K562 (cell line): ENCODE data around the gene BBS5. TPM values are rescaled to one million over a fixed set of nuclear protein-coding genes. Genes with fewer than 3 reads are reported as not detected.
A peak's percentile ranks its signal among the peaks of the same experiment; 100 is the strongest.

ENCODE experiments used
- ATAC-seq: fragments of 200-7000 bp; cut with Tn5 transposase; 3 replicates; pipeline ENCODE4 v1.9.1; 2020; ENCODE audit warnings: moderate library complexity
- BruUV-seq: library from RNA; stranded (reverse); fragments of 400-500 nt; replicated peaks from 2 replicates; lab custom pipeline; 2021; lab: Mats Ljungman, UMichigan
- CTCF ChIA-PET: fragments of 300-600 bp; formaldehyde crosslinking; extraction: SDS; loops from one replicate; lab custom pipeline; 2021; ENCODE audit warnings: low intra/inter-chr PET ratio; lab: Yijun Ruan, JAX
- POLR2A ChIA-PET: fragments of 300-600, 350-650 bp; sonication (Branson Sonifier 250); formaldehyde crosslinking; extraction: SDS; loops from one replicate; lab custom pipeline; 2021; ENCODE audit warnings: antibody characterized with exemption, inconsistent platforms; lab: Yijun Ruan, JAX
- DNase-seq, 4 experiments: peaks; one replicate each; pipeline versions ENCODE4 v3.0.0 to v3.0.0-alpha.2; 2011 to 2018; ENCODE audit warnings: low spot score in 3 of 4, mixed read lengths in 3 of 4; ENCODE audit errors: extremely low read depth in 1 of 4
- FAIRE-seq: peaks from 2 replicates; lab custom pipeline; 2011; peaks lifted over from hg19 to GRCh38; lab: Jason Lieb, UNC
- H2AFZ ChIP-seq: 2 replicates; pipeline ENCODE4 v1.6.0; 2011; ENCODE audit warnings: low read depth, low read length, control low read depth, inconsistent platforms
- H3K27ac ChIP-seq: fragments of 200-600 bp; 3 replicates; pipeline ENCODE4 v1.8.0; 2011; ENCODE audit warnings: low read depth, mild to moderate bottlenecking, control low read depth, inconsistent platforms, low read length, moderate library complexity, mixed read lengths; ENCODE audit errors: extremely low read depth
- H3K27me3 ChIP-seq, 2 experiments: fragments of 300-600 bp in 1 of 2; 2 replicates in 1 of 2; 3 replicates in 1 of 2; pipeline versions ENCODE4 v1.6.0 to v1.8.0; 2011; ENCODE audit warnings: inconsistent platforms in 2 of 2, low read length in 2 of 2, mild to moderate bottlenecking in 1 of 2, mixed read lengths in 1 of 2, moderate library complexity in 1 of 2; ENCODE audit not compliant: control insufficient read depth in 2 of 2, insufficient read depth in 2 of 2
- H3K36me3 ChIP-seq: fragments of 300-600 bp; 3 replicates; pipeline ENCODE4 v1.8.0; 2011; ENCODE audit warnings: mild to moderate bottlenecking, low read length, inconsistent platforms; ENCODE audit not compliant: control insufficient read depth, insufficient read depth
- H3K4me1 ChIP-seq, 2 experiments: fragments of 200-600 bp in 1 of 2; replicated peaks in 1 of 2; 2 replicates in 1 of 2; 3 replicates in 1 of 2; pipeline versions ENCODE4 v1.5.1 to v1.8.0; 2011; ENCODE audit warnings: inconsistent platforms in 2 of 2, low read length in 2 of 2, mild to moderate bottlenecking in 1 of 2, mixed read lengths in 1 of 2, moderate library complexity in 1 of 2; ENCODE audit not compliant: control insufficient read depth in 2 of 2, insufficient read depth in 2 of 2
- H3K4me2 ChIP-seq: 2 replicates; pipeline ENCODE4 v1.6.1; 2011; ENCODE audit warnings: low read length, control low read depth, inconsistent platforms, mixed read lengths; ENCODE audit not compliant: insufficient read depth
- H3K4me3 ChIP-seq: fragments of 200-600 bp; sonication (generic), shearing (Covaris generic); 2 replicates; pipeline ENCODE4 v1.5.1; 2016; ENCODE audit warnings: control low read depth, inconsistent platforms
- H3K79me2 ChIP-seq: fragments of 200-600 bp; 3 replicates; pipeline ENCODE4 v1.8.0; 2011; ENCODE audit warnings: low read length, inconsistent platforms; ENCODE audit not compliant: control insufficient read depth, insufficient read depth
- H3K9ac ChIP-seq, 2 experiments: 2 replicates each; pipeline versions ENCODE4 v1.6.0 to v1.6.1; 2011; ENCODE audit warnings: low read depth in 2 of 2, low read length in 2 of 2, control low read depth in 1 of 2, inconsistent platforms in 1 of 2, mild to moderate bottlenecking in 1 of 2, mixed read lengths in 1 of 2; ENCODE audit not compliant: insufficient read depth in 1 of 2
- H3K9me1 ChIP-seq: one replicate; pipeline ENCODE4 v1.6.0; 2011; ENCODE audit warnings: inconsistent platforms, mild to moderate bottlenecking, low read length, moderate library complexity; ENCODE audit not compliant: control insufficient read depth, insufficient read depth
- H3K9me3 ChIP-seq: replicated peaks from 2 replicates; pipeline ENCODE4 v1.5.1; 2011; ENCODE audit warnings: low read depth, low read length, inconsistent platforms; ENCODE audit not compliant: control insufficient read depth, insufficient read depth
- H4K20me1 ChIP-seq: replicated peaks from 2 replicates; pipeline ENCODE4 v1.6.1; 2011; ENCODE audit warnings: low read length, inconsistent platforms, mixed read lengths; ENCODE audit not compliant: control insufficient read depth, insufficient read depth
- BRCA1 ChIP-seq, 2 experiments: fragments of 450-650 bp in 1 of 2; sonication (generic) in 1 of 2; formaldehyde crosslinking in 1 of 2; IDR thresholded peaks; 2 replicates each; pipeline versions ENCODE4 v1.5.0 to v1.6.1; 2017 to 2020; ENCODE audit warnings: mild to moderate bottlenecking in 1 of 2, missing genetic modification reagents in 1 of 2
- CBFA2T2 ChIP-seq: fragments of 450-650 bp; conservative IDR thresholded peaks from 2 replicates; pipeline ENCODE4 v1.6.1; 2017; ENCODE audit warnings: mild to moderate bottlenecking
- ELF4 ChIP-seq: fragments of 450-650 bp; formaldehyde crosslinking; IDR thresholded peaks from 2 replicates; pipeline ENCODE4 v1.4.0; 2022; ENCODE audit warnings: missing genetic modification characterization
- FOXJ2 ChIP-seq: fragments of 200-800 bp; sonication (Bioruptor generic); IDR thresholded peaks from 2 replicates; pipeline ENCODE4 v1.6.1; 2016; ENCODE audit warnings: missing genetic modification characterization, missing compliant biosample characterization
- HMG20A ChIP-seq: fragments of 450-650 bp; formaldehyde crosslinking; conservative IDR thresholded peaks from 2 replicates; pipeline ENCODE4 v1.4.0; 2020; ENCODE audit warnings: mild to moderate bottlenecking, mixed read lengths
- MTA1 ChIP-seq: fragments of 450-650 bp; IDR thresholded peaks from 2 replicates; pipeline ENCODE4 v1.6.1; 2017; ENCODE audit warnings: borderline replicate concordance
- RNF2 ChIP-seq: sonication (generic); IDR thresholded peaks from 2 replicates; pipeline ENCODE4 v1.6.1; 2016
- RUNX1 ChIP-seq: sonication (generic); IDR thresholded peaks from 2 replicates; pipeline ENCODE4 v1.6.1; 2016; ENCODE audit warnings: antibody characterized with exemption, low read depth
- SAFB2 ChIP-seq: fragments of 200-400 bp; formaldehyde crosslinking; IDR thresholded peaks from 2 replicates; pipeline ENCODE4 v1.6.1; 2018; ENCODE audit warnings: borderline replicate concordance, low read length, low read depth, moderate library complexity; ENCODE audit not compliant: severe bottlenecking
- TEAD2 ChIP-seq: fragments of 450-650 bp; IDR thresholded peaks from 2 replicates; pipeline ENCODE4 v1.6.1; 2016; ENCODE audit warnings: missing genetic modification characterization, control low read depth, missing compliant biosample characterization
- ZFX ChIP-seq: sonication (generic); formaldehyde crosslinking; IDR thresholded peaks from 2 replicates; pipeline ENCODE4 v1.8.0; 2022; ENCODE audit warnings: mild to moderate bottlenecking, missing genetic modification reagents, moderate library complexity
- ZNF134 ChIP-seq: fragments of 250-450 bp; sonication (Bioruptor Pico); conservative IDR thresholded peaks from 2 replicates; pipeline ENCODE4 v1.4.0; 2020
- ZNF197 ChIP-seq: fragments of 200-800 bp; sonication (Bioruptor generic); IDR thresholded peaks from 2 replicates; pipeline ENCODE4 v1.6.1; 2016; ENCODE audit warnings: low read depth, missing genetic modification characterization, missing compliant biosample characterization
- ZNF274 ChIP-seq: IDR thresholded peaks from 2 replicates; pipeline ENCODE4 v1.6.1; 2011; ENCODE audit warnings: low read depth, mild to moderate bottlenecking, low read length, moderate library complexity, borderline replicate concordance
- ZNF586 ChIP-seq: fragments of 450-650 bp; formaldehyde crosslinking; conservative IDR thresholded peaks from 2 replicates; pipeline ENCODE4 v1.4.0; 2020; ENCODE audit warnings: mild to moderate bottlenecking, moderate library complexity
- whole genome bisulfite sequencing: fragments of 100-300 bp; shearing (Covaris generic); methylation state at CpG from one replicate; pipeline ENCODE4 v1.1.6; 2016; ENCODE audit warnings: low coverage, mixed read lengths; ENCODE audit not compliant: insufficient coverage; ENCODE audit errors: missing lambda C conversion rate; 5-methylcytosine and 5-hydroxymethylcytosine counted together
- in situ Hi-C: fragments of 300-500 bp; cut with MboI; formaldehyde crosslinking; loops from 4 replicates; pipeline ENCODE4 v1.15.0; 2018; ENCODE audit warnings: inconsistent platforms, mixed read lengths
- intact Hi-C: fragments of 100-400 bp; cut with micrococcal nuclease; formaldehyde crosslinking; loops from 2 replicates; pipeline ENCODE4 v1.14.2; 2022
- polyA plus RNA-seq, 8 experiments: library from polyadenylated mRNA; depleted of rRNA in 4 of 8; stranded (reverse) in 5 of 8; unstranded in 3 of 8; fragments of >200 nt; fragmentation: Nextera tagmentation in 2 of 8; fragmentation: Illumina TruSeq in 1 of 8; extraction: Ambion mirVana in 2 of 8; extraction: Trizol in 1 of 8; gene quantifications; 2 replicates each; pipeline versions ENCODE4 v1.2.1 to v1.2.3, GENCODE V29; 2011 to 2014; ENCODE audit warnings: inconsistent platforms in 1 of 8, missing spikeins in 1 of 8
- total RNA-seq, 7 experiments: library from RNA; depleted of rRNA in 6 of 7; stranded (reverse); fragments of >200 nt in 6 of 7; fragmentation: Illumina TruSeq in 2 of 7; extraction: Trizol in 2 of 7; gene quantifications; 2 replicates each; pipeline versions ENCODE4 v1.2.1 to v1.2.3, GENCODE V29; 2011 to 2021; ENCODE audit warnings: low replicate concordance in 1 of 7
- TF ChIP-seq, protein P1 (sequence below): sonication (generic); formaldehyde crosslinking; IDR thresholded peaks from 2 replicates; pipeline ENCODE4 v1.8.0; 2022; ENCODE audit warnings: missing genetic modification reagents, mild to moderate bottlenecking, borderline replicate concordance
- TF ChIP-seq, protein P2 (sequence below): fragments of 250-450 bp; sonication (Bioruptor Pico); IDR thresholded peaks from 2 replicates; pipeline ENCODE4 v1.9.0; 2021; ENCODE audit warnings: mild to moderate bottlenecking, inconsistent platforms
- TF ChIP-seq, protein P3 (sequence below): sonication (generic); IDR thresholded peaks from 2 replicates; pipeline ENCODE4 v1.6.1; 2016

The BBS5 gene
- total and polyA plus RNA-seq, 9 of the 15 experiments (the other 6 are each of a cell fraction or from before 2014, with no cell fraction given) = 0.48 to 6.9 (median 4.3) TPM

DNA sequence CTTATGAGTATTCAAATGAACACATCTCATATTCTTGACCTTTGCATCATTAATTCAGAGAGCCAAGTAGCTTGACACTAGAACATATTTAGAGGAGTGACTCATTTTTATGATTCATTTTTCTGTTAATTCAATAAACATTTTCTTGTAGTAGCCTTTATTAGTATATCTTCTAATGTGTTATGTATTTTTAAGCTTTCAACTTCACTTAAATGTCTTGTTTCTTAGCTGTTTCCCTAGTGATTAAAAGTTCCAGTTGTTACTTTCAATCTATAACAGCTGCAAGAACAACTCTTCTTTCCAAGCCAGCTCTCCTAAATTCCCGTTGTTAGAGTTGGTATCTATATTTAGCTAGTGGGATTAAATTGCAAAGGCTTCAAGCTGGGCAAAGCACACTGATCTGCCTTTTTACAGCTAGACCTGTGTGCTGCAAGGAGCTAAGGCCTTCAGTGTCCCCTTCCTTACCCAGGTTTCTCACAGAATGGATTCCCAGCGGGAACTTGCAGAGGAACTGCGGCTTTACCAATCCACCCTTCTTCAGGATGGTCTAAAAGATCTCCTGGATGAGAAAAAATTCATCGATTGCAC, 30.1 kb downstream of the BBS5 start, which contains the start of gene KLHL41:
Gene KLHL41, plus strand, starts transcription at position 405 of the 588 bp plus-strand sequence. Its CDS starts 77 bp downstream, at position 482.
- Histone ChIP-seq H2AFZ (peak within 1 kb of the TSS; percentile 51), H3K4me3 (no peak within 1 kb of the TSS), H3K4me1 (peaks cover 0 to 7% of the 10 kb centered on the region in 2 experiments; a peak in 2 of 5 replicates), H3K79me2 (no peaks in the 10 kb centered on the region), H3K9me1 (no peaks in the 10 kb centered on the region), H4K20me1 (no peaks in the 10 kb centered on the region), H3K9me3 (no peaks in the 10 kb centered on the region), H3K27ac (no peak within 1 kb of the TSS), H3K4me2 (peak within 1 kb of the TSS; percentile 56), H3K9ac (no peak within 1 kb of the TSS; a peak in 1 of 4 replicates), H3K27me3 (no peaks in the 10 kb centered on the region), H3K36me3 (no peaks in the 10 kb centered on the region)
- DNase-seq = no peak
- no peak for FAIRE-seq
- ChIA-PET CTCF (no interaction called here), POLR2A (interaction anchor here (0.6 to 1.4 kb wide), 6 partner anchors 10 to 478 kb away, joined by 3 read pairs; partner anchors contain the start of gene BBS5)
- 58% methylated on average over 4 of the region's 4 CpGs for WGBS
- BruUV-seq = no TSS peak
- in situ Hi-C loops (no loop called here), intact Hi-C loops (no loop called here)
- peak; percentile 65 for ATAC-seq
- TF ChIP-seq ZNF274 (no peak), ZNF586 (CRISPR knock-in tag) (no peak), ELF4 (CRISPR knock-in tag) (no peak), RUNX1 (no peak), FOXJ2 (0 out of 2 replicates have a peak, but pooled peaks have one; percentile 17), RNF2 (no peak), TEAD2 (tag) (no peak), SAFB2 (no peak), HMG20A (CRISPR knock-in tag) (no peak), BRCA1 (IDR thresholded peaks at IDR 0.05) (no peak), BRCA1 (CRISPR knock-in tag; IDR thresholded peaks at IDR 0.05) (no peak), ZFX (0 out of 2 replicates have a peak, but pooled peaks have one; percentile 9), CBFA2T2 (no peak), ZNF197 (CRISPR knock-in tag) (no peak), ZNF134 (no peak), MTA1 (no peak)
- TF ChIP-seq, protein P1, sequence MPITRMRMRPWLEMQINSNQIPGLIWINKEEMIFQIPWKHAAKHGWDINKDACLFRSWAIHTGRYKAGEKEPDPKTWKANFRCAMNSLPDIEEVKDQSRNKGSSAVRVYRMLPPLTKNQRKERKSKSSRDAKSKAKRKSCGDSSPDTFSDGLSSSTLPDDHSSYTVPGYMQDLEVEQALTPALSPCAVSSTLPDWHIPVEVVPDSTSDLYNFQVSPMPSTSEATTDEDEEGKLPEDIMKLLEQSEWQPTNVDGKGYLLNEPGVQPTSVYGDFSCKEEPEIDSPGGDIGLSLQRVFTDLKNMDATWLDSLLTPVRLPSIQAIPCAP = no peak
- TF ChIP-seq, protein P2, sequence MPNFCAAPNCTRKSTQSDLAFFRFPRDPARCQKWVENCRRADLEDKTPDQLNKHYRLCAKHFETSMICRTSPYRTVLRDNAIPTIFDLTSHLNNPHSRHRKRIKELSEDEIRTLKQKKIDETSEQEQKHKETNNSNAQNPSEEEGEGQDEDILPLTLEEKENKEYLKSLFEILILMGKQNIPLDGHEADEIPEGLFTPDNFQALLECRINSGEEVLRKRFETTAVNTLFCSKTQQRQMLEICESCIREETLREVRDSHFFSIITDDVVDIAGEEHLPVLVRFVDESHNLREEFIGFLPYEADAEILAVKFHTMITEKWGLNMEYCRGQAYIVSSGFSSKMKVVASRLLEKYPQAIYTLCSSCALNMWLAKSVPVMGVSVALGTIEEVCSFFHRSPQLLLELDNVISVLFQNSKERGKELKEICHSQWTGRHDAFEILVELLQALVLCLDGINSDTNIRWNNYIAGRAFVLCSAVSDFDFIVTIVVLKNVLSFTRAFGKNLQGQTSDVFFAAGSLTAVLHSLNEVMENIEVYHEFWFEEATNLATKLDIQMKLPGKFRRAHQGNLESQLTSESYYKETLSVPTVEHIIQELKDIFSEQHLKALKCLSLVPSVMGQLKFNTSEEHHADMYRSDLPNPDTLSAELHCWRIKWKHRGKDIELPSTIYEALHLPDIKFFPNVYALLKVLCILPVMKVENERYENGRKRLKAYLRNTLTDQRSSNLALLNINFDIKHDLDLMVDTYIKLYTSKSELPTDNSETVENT (CRISPR knock-in tag) = no peak
- TF ChIP-seq, protein P3, sequence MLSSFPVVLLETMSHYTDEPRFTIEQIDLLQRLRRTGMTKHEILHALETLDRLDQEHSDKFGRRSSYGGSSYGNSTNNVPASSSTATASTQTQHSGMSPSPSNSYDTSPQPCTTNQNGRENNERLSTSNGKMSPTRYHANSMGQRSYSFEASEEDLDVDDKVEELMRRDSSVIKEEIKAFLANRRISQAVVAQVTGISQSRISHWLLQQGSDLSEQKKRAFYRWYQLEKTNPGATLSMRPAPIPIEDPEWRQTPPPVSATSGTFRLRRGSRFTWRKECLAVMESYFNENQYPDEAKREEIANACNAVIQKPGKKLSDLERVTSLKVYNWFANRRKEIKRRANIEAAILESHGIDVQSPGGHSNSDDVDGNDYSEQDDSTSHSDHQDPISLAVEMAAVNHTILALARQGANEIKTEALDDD = no peak
